H4 (cell line): ENCODE data around the gene IFI27L2. TPM values are rescaled to one million over a fixed set of nuclear protein-coding genes. Genes with fewer than 3 reads are reported as not detected.

Source experiments
- DNase-seq: peaks from one replicate; pipeline ENCODE4 v3.0.0-alpha.2; 2015; ENCODE audit warnings: low spot score
- total RNA-seq: library from RNA; depleted of rRNA; stranded (reverse); fragments of >200 nt; shearing (Covaris generic); gene quantifications from 2 replicates; pipeline ENCODE4 v1.2.3, GENCODE V29; 2014

Gene IFI27L2
- total RNA-seq, 1 experiment from 2014 or later = 122 TPM

- DNase-seq = no peak
Observed at GRCh38 chr14:94152676-94153075, 23.3 kb upstream of the IFI27L2 start.

GRCh38 chr14:94145902-94146527, 16.6 kb upstream of the IFI27L2 start:
- peak; percentile 42 for DNase-seq

DNA sequence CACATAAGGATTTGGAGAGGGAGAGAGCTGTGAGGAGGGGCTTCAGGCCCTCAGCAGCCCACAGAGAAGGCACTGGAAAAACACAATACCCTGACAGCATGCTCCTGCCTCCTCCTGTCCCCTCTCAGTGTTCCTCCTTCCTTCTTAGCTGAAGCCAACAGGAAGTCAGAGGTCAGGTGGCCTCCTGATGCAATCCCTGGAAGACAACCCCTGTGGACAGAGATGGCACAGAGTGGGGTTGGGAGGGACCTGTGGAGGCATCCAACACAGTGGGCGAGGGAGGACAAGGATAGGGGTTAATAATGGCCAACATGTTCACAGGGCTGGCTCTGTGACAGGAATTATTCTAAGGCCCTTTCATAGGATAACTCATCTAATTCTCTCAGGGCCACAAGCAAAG, 15.4 kb upstream of the IFI27L2 start:
- no peak for DNase-seq

GRCh38 chr14:94143711-94144110, 14.3 kb upstream of the IFI27L2 start:
- no peak for DNase-seq

DNA sequence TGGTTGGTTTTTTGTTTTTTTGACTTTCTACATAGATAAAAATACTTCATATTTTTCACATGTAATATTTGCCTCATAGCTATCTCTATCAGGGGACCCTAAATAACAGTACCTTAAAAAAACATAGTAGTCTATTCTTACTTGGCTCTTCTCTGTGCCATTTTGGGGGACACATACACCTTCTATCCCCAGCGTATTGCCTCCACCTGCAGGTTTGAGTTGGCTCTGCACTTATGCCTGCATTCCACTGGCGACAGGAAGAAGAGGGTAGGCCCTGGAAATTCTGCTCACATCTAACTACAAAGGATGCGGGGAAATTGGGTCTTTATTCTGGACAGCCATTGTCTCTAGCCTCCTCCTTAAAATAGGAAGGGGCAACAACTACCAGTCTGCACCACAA, 13.8 kb upstream of the IFI27L2 start:
- DNase-seq = no peak

DNA sequence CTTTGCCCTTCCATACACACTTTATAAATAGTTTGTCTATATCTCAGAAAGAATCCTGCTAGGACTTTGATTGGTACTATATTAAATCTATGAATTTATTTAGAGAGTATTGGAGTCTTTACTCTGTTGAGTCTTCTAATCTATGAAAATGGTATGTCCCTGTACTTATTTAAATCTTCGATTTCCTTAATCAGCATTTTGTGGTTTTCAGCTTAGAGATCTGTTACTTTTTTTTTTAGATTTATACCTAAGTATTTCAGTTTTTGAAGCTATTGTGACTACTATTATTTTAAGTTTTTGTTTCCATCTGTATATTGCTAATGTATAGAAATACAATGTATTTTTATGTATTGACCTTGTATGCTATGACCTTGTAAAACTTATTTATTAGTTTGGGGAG, 13.4 kb upstream of the IFI27L2 start:
- DNase-seq = no peak

- no peak for DNase-seq
Observed at GRCh38 chr14:94142247-94142646, 12.8 kb upstream of the IFI27L2 start.

DNA sequence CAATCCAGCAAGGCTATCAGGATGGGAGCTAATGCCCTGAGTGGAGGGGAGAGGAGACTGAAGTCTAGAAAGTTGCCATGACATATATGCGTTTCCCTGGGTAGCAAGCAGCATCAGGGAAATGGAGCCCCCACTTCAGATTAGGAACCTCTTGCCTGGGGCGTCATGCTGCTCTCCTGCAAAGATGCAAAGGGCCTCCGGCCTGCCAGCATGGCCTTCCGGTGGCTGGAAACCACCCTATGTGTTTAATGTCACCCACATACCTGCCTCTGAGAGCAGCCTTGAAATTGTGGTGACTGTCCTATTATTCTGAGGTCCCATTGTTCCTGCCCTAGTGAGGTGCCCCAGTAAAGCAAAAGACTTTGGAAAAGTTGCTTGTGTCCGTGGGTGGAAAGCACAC, 10.0 kb upstream of the IFI27L2 start:
- no peak for DNase-seq

DNA sequence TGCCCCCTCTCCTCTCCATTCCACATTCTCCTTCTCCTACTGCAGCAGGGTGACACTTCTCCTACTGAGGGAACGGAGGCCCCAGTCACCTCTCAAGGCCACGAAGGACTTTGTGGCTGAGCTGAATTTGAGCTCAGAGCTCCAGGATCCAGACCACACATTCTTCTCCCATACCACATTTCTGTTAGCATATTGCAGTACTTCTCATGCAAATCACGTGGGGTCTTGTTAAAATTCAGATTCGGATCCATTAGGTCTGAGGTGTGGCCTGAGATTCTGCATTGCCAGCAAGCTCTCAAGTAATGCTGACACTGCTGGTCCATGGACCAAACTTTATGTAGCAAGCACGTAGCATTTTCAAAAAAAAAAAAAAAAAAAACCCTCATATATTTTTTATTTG, 9.6 kb upstream of the IFI27L2 start:
- DNase-seq = no peak

GRCh38 chr14:94138251-94138650, 8.8 kb upstream of the IFI27L2 start:
- no peak for DNase-seq

DNA sequence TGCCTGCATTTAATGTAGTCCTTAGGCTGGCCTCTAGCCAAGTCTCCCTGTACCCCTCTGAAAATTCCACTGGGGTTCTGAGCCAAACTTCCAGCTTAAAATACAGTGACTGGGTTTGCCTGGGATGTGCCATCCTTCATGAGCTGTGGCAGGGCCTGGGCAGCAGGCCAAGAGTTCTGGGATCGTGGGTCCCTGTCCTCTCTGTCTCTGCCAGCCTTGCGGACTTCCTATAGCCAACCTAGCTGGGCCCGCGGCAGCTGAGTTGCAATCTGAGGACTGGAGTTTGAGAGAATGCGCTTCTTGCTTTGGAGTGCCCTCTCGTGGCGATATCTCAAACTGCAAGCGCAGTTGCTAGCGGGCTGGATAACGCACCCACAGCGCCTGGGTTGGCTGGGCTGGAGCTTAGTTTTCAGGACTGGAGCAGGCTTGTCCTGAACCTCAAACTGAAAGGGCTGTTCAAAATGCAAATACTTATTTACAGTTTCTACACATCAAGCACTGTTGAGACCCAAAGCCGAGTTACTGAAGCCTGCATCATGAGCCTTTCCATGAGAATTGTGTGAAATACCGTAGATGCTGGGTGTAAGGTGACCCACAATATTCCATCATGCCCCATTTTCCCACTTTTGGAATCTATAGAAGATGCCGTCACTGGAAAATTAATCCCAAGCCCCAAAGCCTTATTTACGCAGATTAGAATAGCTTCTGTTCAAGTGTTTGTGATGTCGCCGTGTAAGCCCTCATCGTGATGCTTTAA, 7.3 kb upstream of the IFI27L2 start:
- peak; percentile 76 for DNase-seq

GRCh38 chr14:94135476-94135875, 6.1 kb upstream of the IFI27L2 start:
- no peak for DNase-seq

GRCh38 chr14:94132285-94132887, 3.0 kb upstream of the IFI27L2 start:
- DNase-seq = no peak

GRCh38 chr14:94129758-94130414, 482 bp upstream of the IFI27L2 start:
- DNase-seq = no peak

GRCh38 chr14:94128216-94128839, 1.1 kb downstream of the IFI27L2 start:
- DNase-seq = no peak

DNA sequence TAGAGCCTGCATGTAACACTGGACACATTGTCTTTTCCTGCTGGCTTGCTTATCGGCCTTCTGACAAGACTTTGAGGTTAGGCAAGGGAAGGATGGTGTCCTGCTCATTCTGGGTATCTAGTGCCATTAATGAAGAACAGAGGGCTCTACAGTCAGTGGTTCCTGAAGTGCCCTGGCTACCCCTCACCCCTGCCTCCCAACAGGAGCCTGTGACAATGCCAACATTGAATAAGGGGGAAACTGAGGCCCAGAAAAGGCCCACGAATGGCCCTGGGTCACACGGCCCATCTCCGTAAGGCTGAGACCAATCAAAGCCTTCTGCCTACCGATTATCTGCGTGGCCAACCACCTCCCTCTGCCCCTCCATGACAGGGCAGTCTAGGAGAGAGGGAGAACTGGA, 2.1 kb downstream of the IFI27L2 start:
- peak; percentile 1 for DNase-seq

GRCh38 chr14:94126800-94127199, 2.6 kb downstream of the IFI27L2 start:
- no peak for DNase-seq

GRCh38 chr14:94126419-94126677, 3.1 kb downstream of the IFI27L2 start:
- DNase-seq = no peak

GRCh38 chr14:94125659-94126418, 3.6 kb downstream of the IFI27L2 start:
- DNase-seq = no peak

- DNase-seq = no peak
Observed at GRCh38 chr14:94124582-94125377, 4.6 kb downstream of the IFI27L2 start.

- no peak for DNase-seq
Observed at GRCh38 chr14:94123868-94124267, 5.5 kb downstream of the IFI27L2 start.
